Testis (tissue), 3 donors: ENCODE data around the gene DYNLT3. TPM values are rescaled to one million over a fixed set of nuclear protein-coding genes. Genes with fewer than 3 reads are reported as not detected.

Source experiments
- DNase-seq: peaks from one replicate; pipeline ENCODE4 v3.0.0-alpha.2; 2019
- H3K27ac ChIP-seq, 2 donors: fragments of 200-600 bp; sonication (generic); one replicate each; pipeline ENCODE4 v1.5.1; 2019
- H3K27me3 ChIP-seq: fragments of 200-600 bp; sonication (generic); one replicate; pipeline ENCODE4 v1.5.1; 2019
- H3K36me3 ChIP-seq: fragments of 200-600 bp; sonication (generic); one replicate; pipeline ENCODE4 v1.5.1; 2017; ENCODE audit warnings: low read depth; ENCODE audit errors: missing control alignments
- H3K4me1 ChIP-seq: fragments of 200-600 bp; sonication (generic); one replicate; pipeline ENCODE4 v1.5.1; 2019
- H3K4me3 ChIP-seq, 2 donors: fragments of 200-600 bp; sonication (generic); one replicate each; pipeline ENCODE4 v1.5.1; 2017 to 2019
- H3K9me3 ChIP-seq: fragments of 200-600 bp; sonication (generic); one replicate; pipeline ENCODE4 v1.5.1; 2017
- CTCF ChIP-seq, 3 experiments: fragments of 450-650 bp in 2 of 3; fragments of 200-600 bp in 1 of 3; sonication (generic) in 1 of 3; IDR thresholded peaks; one replicate each; pipeline ENCODE4 v1.5.1; 2016 to 2019; ENCODE audit warnings: antibody characterized with exemption in 3 of 3, mild to moderate bottlenecking in 2 of 3, moderate library complexity in 1 of 3
- POLR2A ChIP-seq: fragments of 450-650 bp; IDR thresholded peaks from one replicate; pipeline ENCODE4 v1.6.1; 2017; ENCODE audit warnings: antibody characterized with exemption, mild to moderate bottlenecking, moderate library complexity
- WGBS, 2 donors: methylation state at CpG; one replicate each; pipeline ENCODE4 v1.1.5; 2018; 5-methylcytosine and 5-hydroxymethylcytosine counted together
- intact Hi-C: fragments of 100-400 bp; cut with DNase I; formaldehyde crosslinking; loops from one replicate; pipeline ENCODE4 v1.15.1; 2023; ENCODE audit warnings: low total_unique reads
- polyA plus RNA-seq: library from polyadenylated mRNA; stranded (reverse); fragments of 350-450 nt; fragmentation: Illumina TruSeq; extraction: RNeasy Lipid Tissue Mini Kit (QIAGEN cat#74804); gene quantifications from one replicate; pipeline ENCODE4 v1.2.3, GENCODE V29; 2014; ENCODE audit warnings: low read depth, low replicate concordance; ENCODE audit not compliant: insufficient read depth
- total RNA-seq, 2 donors: library from RNA; depleted of rRNA; stranded (reverse); fragments of >200 nt; gene quantifications; one replicate each; pipeline ENCODE4 v1.2.3, GENCODE V29; 2016

Gene DYNLT3
- total and polyA plus RNA-seq, 3 donors from 2014 or later, result 11.1 to 20.1 (median 11.7) TPM

- no peaks in the 10 kb centered on the region for H3K36me3 ChIP-seq
- 41 to 92% methylated on average over 2 of the region's 2 CpGs for WGBS, 2 donors
- H3K27ac ChIP-seq, result no peak overlapping the region
- no peaks in the 10 kb centered on the region for H3K9me3 ChIP-seq
- intact Hi-C loops, result no loop called here
- TF ChIP-seq POLR2A (no peak), CTCF (IDR thresholded peaks at IDR 0.05) (no peak)
- no peaks in the 10 kb centered on the region for H3K4me1 ChIP-seq
- H3K27me3 ChIP-seq, result no peaks in the 10 kb centered on the region
- no peak for DNase-seq
- no peak overlapping the region for H3K4me3 ChIP-seq
Measured at GRCh38 chrX:37803057-37803456, 44.3 kb downstream of the DYNLT3 start.

- H3K9me3 ChIP-seq, result no peaks in the 10 kb centered on the region
- intact Hi-C loops, result no loop called here
- H3K27me3 ChIP-seq, result no peaks in the 10 kb centered on the region
- no peak overlapping the region for H3K4me3 ChIP-seq
- DNase-seq, result no peak
- H3K27ac ChIP-seq, result no peak overlapping the region
- TF ChIP-seq POLR2A (no peak), CTCF (IDR thresholded peaks at IDR 0.05) (no peak)
- H3K4me1 ChIP-seq, result no peaks in the 10 kb centered on the region
- no peaks in the 10 kb centered on the region for H3K36me3 ChIP-seq
Measured at GRCh38 chrX:37802028-37802427, 45.3 kb downstream of the DYNLT3 start.

GRCh38 chrX:37800717-37801116 lies 46.7 kb downstream of the DYNLT3 start:
- no peaks in the 10 kb centered on the region for H3K36me3 ChIP-seq
- no peak for DNase-seq
- no peaks in the 10 kb centered on the region for H3K4me1 ChIP-seq
- no peaks in the 10 kb centered on the region for H3K27me3 ChIP-seq
- no peak for TF ChIP-seq POLR2A
- no peak for TF ChIP-seq CTCF (IDR thresholded peaks at IDR 0.05)
- intact Hi-C loops, result no loop called here
- H3K4me3 ChIP-seq, result no peak overlapping the region
- H3K9me3 ChIP-seq, result no peaks in the 10 kb centered on the region
- H3K27ac ChIP-seq, result no peak overlapping the region

- DNase-seq, result no peak
- Histone ChIP-seq H3K36me3 (no peaks in the 10 kb centered on the region), H3K9me3 (no peaks in the 10 kb centered on the region), H3K4me3 (no peak overlapping the region), H3K27me3 (no peaks in the 10 kb centered on the region), H3K27ac (no peak overlapping the region), H3K4me1 (no peaks in the 10 kb centered on the region)
- TF ChIP-seq CTCF (IDR thresholded peaks at IDR 0.05) (no peak), POLR2A (no peak)
- intact Hi-C loops, result no loop called here
- 95 to 100% methylated on average over 2 of the region's 2 CpGs for WGBS, 2 donors
Measured at GRCh38 chrX:37799936-37800335, 47.4 kb downstream of the DYNLT3 start.

GRCh38 chrX:37796805-37797204 lies 50.6 kb downstream of the DYNLT3 start:
- H3K4me1 ChIP-seq, result no peaks in the 10 kb centered on the region
- no peak for DNase-seq
- H3K27me3 ChIP-seq, result no peaks in the 10 kb centered on the region
- no peaks in the 10 kb centered on the region for H3K9me3 ChIP-seq
- no peaks in the 10 kb centered on the region for H3K36me3 ChIP-seq
- intact Hi-C loops, result no loop called here
- TF ChIP-seq CTCF (IDR thresholded peaks at IDR 0.05), result no peak
- TF ChIP-seq POLR2A, result no peak
- no peak overlapping the region for H3K27ac ChIP-seq
- no peak overlapping the region for H3K4me3 ChIP-seq
